HG02973 (cell line): Measurements from ENCODE around the gene NPLOC4.

Experiments
- ATAC-seq: cut with Tn5 transposase; IDR thresholded peaks from one replicate; pipeline ENCODE4 v1.9.1; 2021; ENCODE audit warnings: moderate library complexity; ENCODE audit not compliant: unreplicated experiment

The NPLOC4 gene

GRCh38 chr17:81664051-81664470 is 27.1 kb upstream of the NPLOC4 start:
- ATAC-seq, result no peak

GRCh38 chr17:81662002-81662401 is 25.1 kb upstream of the NPLOC4 start:
- ATAC-seq, result no peak

- no peak for ATAC-seq
Observed at GRCh38 chr17:81660441-81660840, 23.5 kb upstream of the NPLOC4 start.

GRCh38 chr17:81659038-81659437 is 22.1 kb upstream of the NPLOC4 start:
- ATAC-seq, result no peak

DNA sequence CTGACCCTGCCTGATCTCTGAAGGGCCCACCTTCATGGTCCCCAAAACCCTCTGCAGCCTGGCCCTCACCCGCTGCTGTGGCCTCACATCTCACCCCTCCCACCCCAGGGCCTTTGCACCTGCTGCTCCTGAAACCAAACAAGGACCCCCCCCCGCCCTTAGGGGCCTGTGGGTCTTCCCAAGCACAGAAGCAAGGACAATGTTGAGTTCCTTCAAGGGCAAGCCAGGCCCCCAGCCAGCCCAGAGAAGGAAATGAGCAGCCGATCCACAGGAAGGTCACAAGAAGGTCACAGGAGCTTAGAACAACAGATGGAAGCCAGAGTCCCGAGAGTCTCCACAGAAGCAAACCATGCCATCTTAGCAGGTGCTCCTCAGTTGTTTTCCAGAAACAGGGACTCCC is 19.9 kb upstream of the NPLOC4 start:
- no peak for ATAC-seq

GRCh38 chr17:81656118-81656743 is 19.3 kb upstream of the NPLOC4 start, which contains the start of gene PDE6G:
Gene PDE6G (minus strand): TSS chr17:81656542. CDS start chr17:81653305, 3,237 bp downstream.
- no peak for ATAC-seq

DNA sequence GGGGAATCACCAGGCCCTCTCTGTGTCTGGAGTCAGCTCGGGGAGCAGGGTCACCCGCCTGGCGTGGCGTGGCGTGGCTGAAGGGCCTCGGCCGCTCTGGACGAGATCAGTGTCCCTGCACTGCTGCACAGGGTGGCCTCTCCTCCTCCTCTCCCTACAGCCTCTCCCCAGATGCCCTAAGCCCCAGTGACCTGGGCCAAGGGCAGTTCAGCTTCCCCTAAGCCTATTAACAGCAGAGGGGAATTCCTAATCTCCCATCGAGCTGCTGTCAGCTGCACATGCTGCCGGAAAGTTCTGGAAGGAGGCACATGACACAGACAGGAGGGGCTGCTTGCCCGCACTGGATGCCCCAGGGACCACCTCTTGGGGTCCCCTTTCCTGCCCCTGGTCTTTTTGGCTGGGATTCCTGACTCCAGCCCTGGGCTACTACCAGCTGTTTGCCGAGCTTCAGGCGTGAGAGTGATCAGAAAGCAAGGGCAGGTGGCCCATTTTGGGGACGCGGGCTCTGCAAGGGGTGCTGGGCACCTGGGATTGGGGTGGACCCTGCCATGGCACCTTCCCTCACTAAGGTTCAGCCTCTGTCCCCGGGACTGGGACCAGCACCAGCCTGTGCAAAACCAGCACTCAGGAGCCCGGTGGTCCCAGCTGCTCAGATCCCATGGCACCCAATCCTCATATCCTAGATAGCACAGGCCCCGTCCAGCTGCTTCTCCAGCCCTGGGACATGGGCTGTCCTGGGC is 18.6 kb upstream of the NPLOC4 start:
- no peak for ATAC-seq

GRCh38 chr17:81652906-81653771 is 16.2 kb upstream of the NPLOC4 start:
- ATAC-seq, result no peak

DNA sequence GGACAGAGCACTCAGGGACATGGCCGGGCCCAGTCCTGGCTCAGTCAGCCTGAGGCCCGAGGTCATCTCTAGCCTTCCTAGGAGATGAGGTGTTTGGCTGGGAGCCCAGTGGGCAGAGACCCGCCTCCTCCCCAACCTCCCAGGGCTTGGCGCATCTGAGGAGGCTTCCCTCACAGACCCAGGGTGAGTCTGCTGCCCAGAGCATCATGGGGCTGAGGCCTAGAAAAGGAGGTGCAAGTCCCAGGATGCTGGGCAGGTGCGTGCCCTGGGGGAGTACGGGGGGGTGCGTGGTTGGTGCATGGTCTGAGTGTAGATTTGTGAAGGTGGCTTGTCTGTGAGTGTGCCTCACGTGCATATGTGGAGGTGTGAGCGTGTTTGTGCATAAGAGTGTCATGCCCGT is 14.8 kb upstream of the NPLOC4 start:
- no peak for ATAC-seq

- ATAC-seq, result no peak
Observed at GRCh38 chr17:81650951-81651350, 14.0 kb upstream of the NPLOC4 start.

DNA sequence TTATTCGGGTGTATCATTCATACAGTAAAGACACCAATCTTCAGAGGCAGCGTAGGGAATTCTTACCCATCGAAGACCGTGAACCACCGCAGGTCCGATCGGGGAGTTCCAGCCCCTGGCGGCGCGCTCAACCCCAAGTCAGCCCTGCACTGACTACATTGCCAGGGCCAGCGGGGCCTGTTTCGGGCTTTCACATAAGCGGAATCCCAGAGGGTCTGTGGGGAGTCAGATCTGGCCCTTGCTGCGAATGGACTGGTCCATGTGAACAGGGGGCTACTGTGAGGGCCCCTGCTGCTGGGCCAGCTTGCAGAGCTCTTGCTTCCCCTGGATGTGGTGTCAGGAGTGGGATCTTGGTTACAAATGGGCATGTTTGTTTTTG is 11.8 kb upstream of the NPLOC4 start:
- no peak for ATAC-seq

- no peak for ATAC-seq
Observed at GRCh38 chr17:81648013-81648706, 11.2 kb upstream of the NPLOC4 start.

GRCh38 chr17:81647640-81648012 is 10.7 kb upstream of the NPLOC4 start:
- no peak for ATAC-seq

DNA sequence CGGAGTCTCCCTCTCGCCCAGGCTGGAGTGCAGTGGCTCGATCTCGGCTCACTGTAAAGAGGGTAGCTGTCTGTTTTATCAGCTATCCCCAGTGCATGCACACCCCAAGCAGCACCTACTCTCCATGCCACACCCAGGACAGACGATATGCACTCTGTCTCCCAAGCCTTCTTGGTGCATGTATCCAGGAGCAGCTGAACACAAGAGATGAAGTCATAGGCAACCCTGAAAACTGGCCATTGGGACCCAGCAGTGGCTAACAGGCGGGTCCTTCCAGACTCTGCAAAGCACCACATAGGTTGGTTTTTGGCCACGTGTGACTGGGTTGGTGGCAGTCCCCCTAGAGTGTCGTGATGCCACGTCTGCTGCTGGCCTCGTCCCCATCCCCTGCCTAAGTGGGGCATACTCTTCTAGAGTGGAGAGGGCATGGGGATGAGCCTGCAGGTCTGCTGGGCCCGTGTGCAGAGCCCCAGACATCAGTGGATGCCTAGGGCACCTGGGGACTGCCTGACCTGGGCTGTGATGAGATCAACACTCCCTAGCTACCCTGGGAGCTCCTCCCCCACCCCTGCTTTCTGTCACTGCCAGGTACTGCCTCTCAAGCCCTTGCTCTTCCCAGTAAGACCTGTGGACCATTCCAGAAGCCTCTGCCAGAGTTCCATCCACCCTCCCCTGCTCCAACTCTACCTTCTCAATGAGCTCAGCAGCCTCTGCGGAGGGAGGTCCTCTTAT is 10.1 kb upstream of the NPLOC4 start:
- no peak for ATAC-seq

- ATAC-seq, result no peak
Observed at GRCh38 chr17:81644976-81645952, 8.4 kb upstream of the NPLOC4 start.

GRCh38 chr17:81644496-81644895 is 7.6 kb upstream of the NPLOC4 start:
- ATAC-seq, result no peak

GRCh38 chr17:81641825-81642489 is 5.0 kb upstream of the NPLOC4 start:
- ATAC-seq, result no peak

GRCh38 chr17:81640011-81640410 is 3.1 kb upstream of the NPLOC4 start:
- ATAC-seq, result no peak

DNA sequence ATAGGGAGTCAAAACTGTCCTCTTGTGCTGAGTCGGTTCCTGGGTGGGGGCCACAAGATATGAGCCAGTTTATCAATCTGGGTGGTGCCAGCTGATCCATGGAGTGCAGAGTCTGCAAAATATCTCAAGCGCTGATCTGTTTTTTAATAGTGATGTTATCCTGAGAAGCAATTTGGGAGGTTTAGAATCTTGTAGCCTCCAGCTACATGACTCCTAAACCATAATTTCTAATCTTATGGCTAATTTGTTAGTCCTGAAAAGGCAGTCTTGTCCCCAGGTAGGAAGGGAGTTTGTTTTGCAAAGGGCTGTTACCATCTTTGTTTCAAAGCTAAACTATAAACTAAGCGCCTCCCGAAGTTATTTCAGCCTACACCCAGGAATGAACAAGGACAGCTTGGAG is 1.8 kb upstream of the NPLOC4 start:
- ATAC-seq, result no peak
